ENCODE measurements around the gene PLB1.
"Not testable (repeated sequence)": the region's sequence is repeated elsewhere in the genome, so short reads cannot be mapped to it uniquely, and the experiment has no call there.

Gene PLB1

GRCh38 chr2:28652217-28652616 is 156.4 kb downstream of the PLB1 start:
- no peak for DNase-seq

GRCh38 chr2:28653892-28654662 is 158.2 kb downstream of the PLB1 start:
- DNase-seq, result no peak

GRCh38 chr2:28654663-28655320 is 158.9 kb downstream of the PLB1 start:
- no peak for DNase-seq

- no peak for DNase-seq
These were observed 161.2 kb downstream of the PLB1 start for GRCh38 chr2:28656937-28657615.

GRCh38 chr2:28658369-28658768 is 162.5 kb downstream of the PLB1 start:
- no peak for DNase-seq

- no peak for DNase-seq
These were observed 163.3 kb downstream of the PLB1 start for GRCh38 chr2:28659127-28659526.

GRCh38 chr2:28661589-28662001 is 165.7 kb downstream of the PLB1 start:
- no peak for DNase-seq

GRCh38 chr2:28662044-28662443 is 166.2 kb downstream of the PLB1 start:
- no peak for DNase-seq

GRCh38 chr2:28662468-28663181 is 166.8 kb downstream of the PLB1 start:
- DNase-seq, result no peak

GRCh38 chr2:28663359-28663758 is 167.5 kb downstream of the PLB1 start:
- DNase-seq, result no peak

- no peak for DNase-seq
These were observed 168.4 kb downstream of the PLB1 start for GRCh38 chr2:28664120-28664842.

- no peak for DNase-seq
These were observed 169.3 kb downstream of the PLB1 start for GRCh38 chr2:28665041-28665704.

GRCh38 chr2:28665811-28666377 is 170.0 kb downstream of the PLB1 start:
- not testable (repeated sequence) for DNase-seq

GRCh38 chr2:28666496-28667184 is 170.8 kb downstream of the PLB1 start:
- DNase-seq, result no peak

- DNase-seq, result no peak
These were observed 171.4 kb downstream of the PLB1 start for GRCh38 chr2:28667261-28667660.

GRCh38 chr2:28668106-28668814 is 172.4 kb downstream of the PLB1 start:
- DNase-seq, result no peak

GRCh38 chr2:28668880-28669279 is 173.0 kb downstream of the PLB1 start:
- no peak for DNase-seq

GRCh38 chr2:28670856-28671255 is 175.0 kb downstream of the PLB1 start:
- DNase-seq, result no peak

- no peak for DNase-seq
These were observed 177.5 kb downstream of the PLB1 start for GRCh38 chr2:28673338-28673737.

- DNase-seq, result no peak
These were observed 178.3 kb downstream of the PLB1 start for GRCh38 chr2:28674062-28674712.
